ENCODE measurements around the gene C14orf132.
"Not testable (repeated sequence)": the region's sequence is repeated elsewhere in the genome, so short reads cannot be mapped to it uniquely, and the experiment has no call there.

Gene C14orf132

DNA sequence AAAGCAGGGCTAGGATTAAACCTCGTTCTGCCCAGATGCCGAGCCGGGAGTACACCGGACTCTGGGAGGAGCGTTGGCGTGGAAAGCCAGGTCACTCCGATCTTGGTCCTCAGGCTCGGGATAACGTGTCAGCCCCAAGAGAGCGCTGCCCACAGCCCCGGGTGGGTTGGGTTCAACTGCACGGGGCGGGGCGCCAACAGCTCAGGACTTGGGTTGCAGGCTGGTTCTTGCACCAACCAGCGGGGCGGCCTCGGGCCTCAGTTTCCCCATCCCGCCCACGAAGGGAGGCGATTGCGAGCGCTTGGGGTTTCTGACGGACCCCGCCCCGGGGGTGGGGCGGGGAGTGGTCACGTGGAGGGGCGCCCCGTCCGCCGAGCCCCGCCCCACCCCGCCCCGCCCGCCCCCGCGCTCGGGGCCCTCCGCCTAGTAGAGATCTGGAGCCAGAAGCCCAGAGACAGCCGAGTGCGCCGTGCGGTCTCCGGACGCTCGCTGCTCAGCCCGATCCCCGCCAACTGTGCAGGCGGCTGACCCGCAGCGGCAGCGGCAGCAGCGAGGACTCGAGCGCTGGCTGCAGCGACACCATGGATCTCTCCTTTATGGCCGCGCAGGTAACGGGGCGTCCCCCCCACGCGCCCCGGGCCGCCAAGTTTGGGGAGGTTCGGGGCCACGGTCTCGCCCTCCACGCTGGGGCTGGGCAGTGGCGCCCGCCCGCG is at the start of gene C14orf132:
Gene C14orf132 (plus strand): TSS at position 443 of the 713 bp plus-strand sequence. CDS start 139 bp downstream, at position 582.
- peak; percentile 56 for DNase-seq

- DNase-seq = peak; percentile 54
These were observed 45.2 kb upstream of the C14orf132 start for GRCh38 chr14:95993768-95994592.

GRCh38 chr14:95994593-95994928 is 44.6 kb upstream of the C14orf132 start:
- no peak for DNase-seq

DNA sequence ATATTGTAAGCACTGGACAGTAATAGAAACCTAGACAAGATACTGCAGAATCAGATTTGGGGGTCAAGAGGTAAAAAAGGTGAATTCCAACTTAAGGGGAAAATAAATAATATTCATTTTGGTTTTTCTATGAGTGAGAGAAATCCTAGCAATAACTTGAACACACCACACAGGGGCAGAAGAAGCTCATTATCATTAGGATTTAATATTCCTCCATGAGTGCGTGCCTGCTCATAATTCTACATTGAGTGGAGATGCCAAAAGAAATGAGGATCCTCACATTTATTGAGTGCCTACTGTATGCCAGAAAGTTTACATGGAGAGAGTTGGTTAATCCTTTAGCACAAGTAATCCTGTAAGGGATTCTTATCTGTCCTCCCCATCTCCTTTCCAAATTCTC is 40.5 kb upstream of the C14orf132 start:
- DNase-seq = peak; percentile 38

- peak; percentile 16 for DNase-seq
These were observed 37.2 kb upstream of the C14orf132 start for GRCh38 chr14:96001866-96002497.

DNA sequence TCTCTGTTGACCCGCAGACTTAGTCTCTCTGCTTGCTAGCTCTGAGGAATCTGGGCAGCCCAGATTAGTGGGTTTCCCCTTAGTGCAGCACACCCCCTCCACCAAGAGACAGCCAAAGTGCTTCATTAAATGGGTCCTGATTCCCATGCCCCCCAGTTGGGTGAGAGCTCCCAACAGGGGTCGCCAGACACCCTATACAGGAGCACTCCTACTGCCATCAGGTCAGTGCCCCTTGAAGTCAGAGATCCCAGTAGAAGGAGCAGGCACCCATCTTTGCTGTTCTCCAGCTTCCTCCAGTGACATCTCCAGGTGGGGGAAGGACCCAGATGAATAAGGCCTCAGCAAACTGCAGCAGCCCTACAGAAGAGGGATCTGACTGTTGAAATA is 36.7 kb upstream of the C14orf132 start:
- DNase-seq = no peak

GRCh38 chr14:96011131-96011530 is 28.0 kb upstream of the C14orf132 start:
- no peak for DNase-seq

GRCh38 chr14:96011607-96012006 is 27.6 kb upstream of the C14orf132 start:
- no peak for DNase-seq

GRCh38 chr14:96012757-96013156 is 26.4 kb upstream of the C14orf132 start:
- DNase-seq = not testable (repeated sequence)

DNA sequence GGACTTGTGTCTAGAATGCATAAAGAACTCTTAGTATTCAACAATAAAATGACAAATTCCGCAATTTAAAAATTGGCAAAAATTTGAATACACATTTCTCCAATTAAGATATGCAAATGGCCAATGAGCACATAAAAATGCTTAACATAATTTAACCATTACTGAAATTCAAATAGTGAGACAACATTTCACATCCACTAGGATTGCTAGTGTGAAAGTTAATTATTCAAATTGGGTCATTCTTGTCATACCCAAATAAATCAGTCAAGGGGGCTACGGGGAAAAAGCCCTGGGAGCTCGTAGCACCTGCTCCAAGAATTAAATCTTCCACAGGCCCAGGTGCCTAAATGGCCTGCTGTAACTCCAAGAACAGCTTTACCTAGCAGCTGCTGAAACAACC is 25.0 kb upstream of the C14orf132 start:
- DNase-seq = no peak

GRCh38 chr14:96016501-96017160 is 22.5 kb upstream of the C14orf132 start:
- peak; percentile 91 for DNase-seq

DNA sequence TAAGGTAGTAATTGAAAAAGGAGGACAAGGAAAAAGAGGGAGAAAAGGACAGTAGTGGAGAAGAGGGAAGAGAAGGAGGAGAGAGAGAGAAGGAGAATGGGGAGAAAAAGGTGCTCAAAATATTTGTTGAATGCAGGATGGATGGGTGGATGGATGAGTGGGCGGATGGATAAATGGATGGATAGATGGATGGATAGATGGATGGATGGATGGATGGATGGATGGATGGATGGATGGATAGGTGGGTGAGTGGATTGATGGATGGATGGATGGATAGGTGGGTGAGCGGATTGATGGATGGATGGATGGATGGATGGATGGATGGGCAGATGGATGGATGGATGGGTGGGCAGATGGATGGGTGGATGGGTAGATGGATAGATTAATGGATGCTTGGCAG is 21.3 kb upstream of the C14orf132 start:
- DNase-seq = no peak

DNA sequence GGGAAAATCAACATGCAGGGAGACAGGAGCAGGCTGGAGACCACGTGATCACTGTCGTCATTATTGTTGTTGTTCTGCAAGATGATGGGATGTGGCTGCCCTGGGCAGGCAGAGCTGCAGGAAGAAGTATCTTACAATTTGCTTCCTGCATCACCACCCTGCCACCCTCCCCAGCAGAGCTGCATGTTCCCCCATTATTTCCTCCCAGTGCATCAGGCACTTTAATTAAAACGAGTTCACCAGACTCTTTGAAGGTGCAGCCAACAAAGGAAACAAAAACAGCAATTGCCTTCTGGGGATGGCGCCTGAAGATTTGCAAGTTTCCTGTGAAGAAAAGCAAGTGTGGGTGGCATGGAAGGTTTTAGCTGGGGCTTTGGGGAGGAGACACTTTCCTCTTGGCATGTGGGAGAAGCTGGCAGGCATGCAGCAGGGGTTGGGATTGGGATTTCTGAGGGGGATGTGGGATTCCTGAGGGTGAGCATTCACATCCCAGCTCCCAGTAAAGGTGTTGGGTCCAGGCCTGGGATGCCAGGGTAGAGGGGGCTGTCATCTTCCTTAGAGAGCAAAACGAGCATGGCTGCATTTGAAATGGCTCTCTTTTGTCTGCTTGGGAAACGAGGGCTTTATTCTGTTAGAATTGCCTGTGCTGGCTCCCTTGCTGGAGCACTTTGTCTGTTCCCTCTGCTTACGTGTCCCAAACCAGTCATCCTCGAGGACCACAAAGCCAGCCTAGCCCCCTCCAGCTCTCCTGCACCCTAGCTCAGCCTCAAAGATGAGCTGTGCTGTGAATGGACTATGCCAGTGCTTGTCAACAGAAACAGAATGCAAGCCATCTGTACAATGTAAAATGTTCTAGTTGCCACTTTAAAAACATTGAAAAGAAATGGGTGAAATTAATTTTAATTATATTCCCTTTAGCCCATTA is 11.5 kb upstream of the C14orf132 start:
- no peak for DNase-seq

DNA sequence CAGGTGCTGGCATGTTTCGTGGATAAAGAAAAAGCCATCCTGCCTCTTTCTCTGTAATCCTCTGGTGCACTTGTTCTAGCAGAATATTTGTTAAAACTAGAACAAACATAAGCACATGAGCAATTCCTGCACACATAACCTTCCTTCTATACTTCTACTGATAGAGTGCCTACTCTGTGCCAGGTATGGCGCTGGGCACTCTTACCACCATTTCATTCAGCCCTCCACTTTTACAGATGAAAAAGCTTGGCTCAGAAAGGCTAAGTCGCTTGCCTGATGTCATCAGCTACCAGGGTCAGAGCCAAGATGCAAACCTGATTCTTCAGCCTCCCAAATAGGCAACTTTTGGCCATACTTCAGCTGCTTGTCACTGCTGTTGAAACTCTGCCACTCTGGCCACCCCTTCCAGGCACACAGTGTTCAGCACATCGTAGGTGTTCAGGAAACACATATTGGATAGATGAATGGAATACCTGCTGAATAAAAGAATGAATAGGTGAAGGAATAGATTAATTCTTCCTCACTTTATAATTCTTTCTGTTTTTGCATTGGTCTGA is 10.0 kb upstream of the C14orf132 start:
- DNase-seq = no peak

GRCh38 chr14:96030108-96030760 is 8.9 kb upstream of the C14orf132 start:
- DNase-seq = no peak

DNA sequence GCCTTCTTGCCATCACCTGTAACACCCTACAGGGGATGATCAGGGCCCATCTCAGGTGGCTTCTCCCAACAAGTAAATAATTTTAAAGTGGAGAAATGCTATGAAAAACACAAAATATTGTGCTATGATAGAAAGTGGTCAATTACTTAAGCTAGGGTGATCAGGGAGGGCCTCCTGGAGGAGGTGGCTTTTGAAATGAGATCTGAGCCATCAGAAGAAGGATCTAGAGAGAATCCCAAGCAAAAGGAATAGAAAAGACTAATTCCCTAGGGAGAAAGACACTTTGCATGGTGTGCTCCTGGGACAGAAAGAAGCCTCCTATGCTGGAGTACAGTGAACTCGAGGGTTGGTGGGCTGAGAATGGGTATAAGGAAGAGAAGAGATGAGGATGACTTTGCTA is 7.5 kb upstream of the C14orf132 start:
- DNase-seq = no peak

- DNase-seq = no peak
These were observed 3.7 kb upstream of the C14orf132 start for GRCh38 chr14:96035456-96035855.

GRCh38 chr14:96037891-96038557 is 1.1 kb upstream of the C14orf132 start:
- DNase-seq = no peak

- peak; percentile 52 for DNase-seq
These were observed 623 bp upstream of the C14orf132 start for GRCh38 chr14:96038558-96038919.

DNA sequence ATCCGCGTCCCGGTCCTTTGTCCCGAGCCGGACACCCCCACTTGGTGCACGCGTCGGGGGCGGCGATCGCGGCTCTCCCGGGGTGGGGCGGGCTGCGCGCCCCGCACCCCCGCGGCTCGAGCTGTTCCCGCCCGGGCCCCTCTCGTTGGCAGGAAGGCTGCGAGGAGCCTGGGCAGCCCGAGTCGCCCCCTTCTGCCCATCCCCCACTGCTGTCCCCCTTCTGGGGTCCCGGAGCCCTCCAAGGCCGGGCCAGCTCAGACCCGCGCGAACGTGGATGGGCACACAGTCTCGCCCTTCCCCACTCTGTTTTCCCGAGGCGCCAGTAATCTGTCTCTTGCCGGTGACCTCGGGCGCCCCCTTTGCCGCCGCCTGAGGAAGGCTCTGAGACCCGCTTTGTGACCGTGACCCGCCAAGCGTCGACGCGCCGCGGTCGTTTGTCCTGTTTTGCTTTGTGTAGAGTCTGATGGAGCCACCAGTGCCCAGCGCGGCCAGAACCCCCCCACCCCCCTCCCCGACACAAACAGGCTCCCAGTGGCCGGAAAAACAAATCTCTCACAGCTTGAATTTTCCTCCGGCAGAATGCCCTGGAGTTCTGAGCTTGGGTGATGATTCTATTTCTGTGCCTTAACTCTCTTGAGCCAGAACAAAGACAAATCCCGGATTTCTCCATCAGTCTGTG is 610 bp downstream of the C14orf132 start:
- DNase-seq = peak; percentile 28

Measured in NCI-H510A treated with DMSO at 0.1 percent for 48 hours (cell line).